ENCODE measurements around the gene SCUBE2.
A peak's percentile ranks its signal among the peaks of the same experiment; 100 is the strongest.

The SCUBE2 gene

DNA sequence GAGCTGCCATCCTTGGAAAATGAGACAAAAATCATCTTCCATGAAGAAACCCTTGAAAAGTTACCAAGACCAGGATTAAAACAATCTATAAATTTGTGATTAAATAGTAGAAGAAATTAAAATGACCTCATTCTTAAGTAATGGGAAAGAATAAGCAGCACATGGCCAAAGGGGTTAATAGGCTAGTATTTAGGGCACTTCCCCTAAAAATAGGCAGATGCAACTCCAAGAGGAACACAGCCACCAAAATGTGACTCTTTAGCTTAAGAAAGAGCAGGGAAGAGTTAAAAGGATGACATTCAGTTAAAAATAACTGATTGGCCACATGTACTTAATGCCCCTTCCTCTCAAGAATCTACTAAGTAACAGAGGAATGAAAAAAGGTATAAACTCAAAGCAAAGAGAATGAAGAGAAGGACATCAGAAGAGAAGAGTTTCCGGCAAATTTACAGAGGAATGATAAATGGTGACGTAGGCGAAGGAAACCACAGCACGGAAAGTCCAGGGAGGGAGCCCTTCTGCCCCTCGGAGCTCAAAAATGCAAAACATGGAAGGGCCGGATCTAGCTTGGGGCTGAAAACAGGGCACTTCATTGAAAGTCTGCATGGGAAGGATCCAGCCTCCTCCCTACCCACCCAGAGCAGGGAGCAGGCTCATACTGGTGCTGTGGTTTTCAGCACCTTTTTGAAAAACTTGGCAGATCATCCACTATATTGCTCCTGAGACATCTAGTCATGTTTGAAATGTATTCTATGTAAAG lies 17.8 kb downstream of the SCUBE2 start:
- DNase-seq = no peak

DNA sequence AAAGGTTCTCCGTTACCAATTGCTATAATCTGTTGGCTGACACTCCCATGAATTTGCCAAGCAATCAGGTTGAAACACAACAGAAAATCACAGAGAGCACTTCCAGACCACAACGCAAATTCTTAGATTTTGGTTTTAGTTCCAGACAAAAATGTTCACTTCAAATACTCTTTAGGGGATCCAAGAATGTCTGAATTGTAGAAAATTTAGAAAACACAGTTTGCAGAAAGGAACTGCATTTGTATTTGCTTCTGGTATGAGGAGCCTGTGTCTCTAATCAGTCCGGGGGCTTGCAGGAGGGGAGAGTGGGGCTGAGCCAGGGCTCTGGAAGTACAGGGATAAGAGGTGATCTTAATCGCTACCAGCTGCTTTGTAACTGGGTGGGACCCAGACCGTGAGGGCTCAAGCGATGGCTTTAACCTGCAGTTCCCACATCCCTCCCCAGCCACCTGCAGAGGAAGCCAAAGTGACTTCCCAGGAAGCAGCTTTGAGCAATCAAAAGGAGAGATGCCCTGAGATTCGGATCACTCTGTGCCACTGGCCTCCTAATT lies 18.7 kb downstream of the SCUBE2 start:
- DNase-seq = no peak

DNA sequence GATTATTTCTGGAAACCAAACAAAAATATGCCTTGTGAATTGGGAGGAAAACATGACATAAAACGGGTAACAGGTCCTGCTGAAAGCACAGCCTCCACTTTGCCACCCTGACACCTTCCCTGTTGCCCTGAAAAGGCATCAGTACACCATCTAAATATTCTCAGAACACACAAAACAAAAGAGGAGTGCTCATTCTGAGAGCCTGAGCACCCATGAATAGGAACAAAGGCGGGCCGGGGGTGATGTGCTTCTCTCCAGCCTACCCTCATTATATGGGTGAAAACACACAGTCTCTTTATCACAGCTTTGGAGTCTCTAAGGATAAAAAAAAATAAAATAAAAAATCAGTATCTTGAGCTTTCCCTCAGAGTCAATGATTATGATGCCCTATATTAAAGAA lies 19.7 kb downstream of the SCUBE2 start:
- DNase-seq = no peak

- no peak for DNase-seq
Observed at GRCh38 chr11:9070749-9071491, 20.5 kb downstream of the SCUBE2 start.

GRCh38 chr11:9069862-9070470 lies 21.4 kb downstream of the SCUBE2 start:
- no peak for DNase-seq

GRCh38 chr11:9069256-9069655 lies 22.1 kb downstream of the SCUBE2 start:
- no peak for DNase-seq

- no peak for DNase-seq
Observed at GRCh38 chr11:9066433-9066925, 24.9 kb downstream of the SCUBE2 start.

- DNase-seq = no peak
Observed at GRCh38 chr11:9065607-9066432, 25.6 kb downstream of the SCUBE2 start.

GRCh38 chr11:9061807-9062206 lies 29.6 kb downstream of the SCUBE2 start:
- DNase-seq = no peak

GRCh38 chr11:9060700-9061111 lies 30.7 kb downstream of the SCUBE2 start:
- peak; percentile 6 to 12 for DNase-seq

DNA sequence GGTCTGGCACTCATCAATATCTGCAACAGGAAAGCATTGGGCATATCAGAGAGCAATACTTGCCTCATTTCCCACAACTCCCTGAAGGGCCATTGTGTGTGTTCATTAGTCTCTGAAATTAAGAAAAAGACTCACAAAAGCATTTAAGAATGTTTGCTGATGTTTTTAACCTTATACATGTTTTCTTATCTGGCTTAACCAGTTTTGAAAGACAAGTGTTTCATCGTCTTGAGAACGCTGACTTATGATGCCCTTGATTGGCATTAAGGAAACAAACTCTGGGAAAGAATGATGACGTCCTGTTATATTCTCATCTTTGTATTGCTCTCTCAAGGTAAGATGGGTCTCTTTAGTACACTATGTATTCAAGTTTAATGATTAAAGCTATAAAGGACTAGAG lies 32.0 kb downstream of the SCUBE2 start:
- no peak for DNase-seq

- no peak for DNase-seq
Observed at GRCh38 chr11:9057888-9058287, 33.5 kb downstream of the SCUBE2 start.

DNA sequence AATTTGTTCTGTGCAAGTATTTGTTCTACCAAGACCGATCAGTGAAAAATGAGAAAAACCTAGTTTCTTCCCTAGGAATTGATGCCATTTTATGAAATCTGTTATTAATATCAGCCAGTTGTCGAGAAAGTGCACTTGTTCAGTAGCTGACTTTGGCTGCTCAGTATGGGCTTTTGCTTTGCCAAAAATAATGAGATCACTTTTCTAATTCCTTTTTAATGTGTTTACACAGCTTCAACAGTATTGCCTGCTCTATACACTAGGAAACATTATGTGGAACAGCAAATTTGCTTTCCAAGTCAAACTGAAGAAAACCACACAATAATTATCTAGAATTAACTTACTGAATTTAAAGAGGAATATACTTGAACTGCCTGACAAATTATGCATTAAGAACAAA lies 34.4 kb downstream of the SCUBE2 start:
- DNase-seq = no peak

- DNase-seq = no peak
Observed at GRCh38 chr11:9056467-9056866, 34.9 kb downstream of the SCUBE2 start.

GRCh38 chr11:9053316-9054035 lies 37.9 kb downstream of the SCUBE2 start:
- DNase-seq = no peak

GRCh38 chr11:9052316-9052715 lies 39.1 kb downstream of the SCUBE2 start:
- no peak for DNase-seq

DNA sequence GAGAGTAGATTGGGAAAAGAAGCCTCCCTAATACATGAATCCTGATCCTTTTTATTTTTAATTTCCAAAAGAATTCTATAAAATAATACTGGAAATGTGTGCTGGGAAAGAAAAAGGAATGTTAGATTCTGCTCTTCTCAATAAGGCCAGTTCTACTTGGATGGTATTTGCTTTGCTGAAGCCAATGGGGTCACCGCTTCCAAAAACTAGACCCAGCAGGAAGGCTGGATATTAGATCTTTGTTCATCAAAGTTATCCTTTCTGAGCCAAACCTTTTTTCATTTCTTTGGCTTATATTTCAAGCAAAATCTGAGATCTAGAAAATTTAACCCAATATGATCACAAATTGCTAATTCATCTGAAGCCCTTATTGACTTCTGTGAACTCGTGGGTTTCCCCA lies 41.4 kb downstream of the SCUBE2 start:
- no peak for DNase-seq

DNA sequence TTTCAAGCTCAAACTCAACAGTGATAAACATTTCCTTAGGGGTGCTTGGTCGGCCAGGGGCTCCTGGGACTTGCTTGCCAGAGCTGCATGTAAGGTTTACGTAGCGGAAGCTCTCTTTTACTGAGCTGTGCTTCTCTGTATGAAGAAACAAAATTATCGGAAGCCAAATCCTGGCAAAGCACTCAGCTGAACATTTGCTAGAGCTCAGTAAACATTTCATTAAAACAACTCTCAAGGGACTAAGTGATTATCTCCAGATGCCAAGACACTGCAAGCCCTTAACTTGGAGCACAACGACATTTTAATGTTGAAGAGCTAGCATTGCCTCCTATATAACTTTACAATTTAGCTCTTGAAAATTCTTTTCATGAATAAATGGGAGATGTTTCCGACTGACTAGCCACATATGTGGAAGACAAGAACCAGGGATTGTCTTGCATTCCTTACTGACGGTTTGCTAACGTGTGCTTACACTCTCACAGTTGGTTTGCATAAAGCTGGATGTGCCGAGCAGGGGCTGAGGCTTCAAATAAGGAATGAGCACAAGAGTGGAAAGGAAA lies 43.4 kb downstream of the SCUBE2 start:
- no peak for DNase-seq

DNA sequence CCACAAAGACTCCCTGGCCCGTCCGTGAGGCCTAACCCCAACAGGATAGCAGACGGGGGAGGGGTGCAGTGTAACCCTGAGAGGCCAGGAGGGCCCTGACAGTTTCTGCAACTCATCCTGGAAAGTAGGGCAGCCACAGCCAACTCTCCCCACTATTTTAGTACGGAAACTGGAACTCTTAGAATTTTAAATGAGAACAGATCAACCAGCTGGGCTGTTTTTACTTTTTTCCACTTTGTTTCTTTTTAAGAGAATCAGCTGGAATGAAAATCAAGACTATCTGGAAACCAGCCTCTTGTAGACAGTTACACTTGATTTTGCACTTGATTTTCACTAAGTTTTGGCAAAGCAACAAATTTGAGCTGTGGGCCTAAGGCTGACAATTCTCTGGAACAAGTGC lies 44.9 kb downstream of the SCUBE2 start:
- no peak for DNase-seq

- DNase-seq = no peak
Observed at GRCh38 chr11:9042488-9042887, 48.9 kb downstream of the SCUBE2 start.

GRCh38 chr11:9041747-9042146 lies 49.7 kb downstream of the SCUBE2 start:
- DNase-seq = no peak

DNA sequence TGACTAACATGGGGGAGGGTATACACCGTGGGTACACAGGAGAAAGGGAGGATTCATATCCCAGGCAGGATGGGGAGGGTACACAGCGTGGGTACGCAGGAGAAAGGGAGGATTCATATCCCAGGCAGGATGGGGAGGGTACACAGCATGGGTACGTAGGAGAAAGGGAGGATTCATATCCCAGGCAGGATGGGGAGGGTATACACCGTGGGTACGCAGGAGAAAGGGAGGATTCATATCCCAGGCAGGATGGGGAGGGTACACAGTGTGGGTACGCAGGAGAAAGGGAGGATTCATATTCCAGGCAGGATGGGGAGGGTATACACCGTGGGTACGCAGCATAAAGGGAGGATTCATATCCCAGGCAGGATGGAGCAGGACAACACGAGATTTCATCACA lies 51.0 kb downstream of the SCUBE2 start:
- no peak for DNase-seq

All from CD4-positive, alpha-beta T cell treated with Interleukin-1 beta for 1 hour (primary cell).